ENCODE measurements around the gene TMEM191C. TPM values are rescaled to one million over a fixed set of nuclear protein-coding genes. Genes with fewer than 3 reads are reported as not detected.

TMEM191C gene
- total and polyA plus RNA-seq, 8 donors, result 0.20 to 1.8 (median 0.55) TPM; not detected in 1

DNA sequence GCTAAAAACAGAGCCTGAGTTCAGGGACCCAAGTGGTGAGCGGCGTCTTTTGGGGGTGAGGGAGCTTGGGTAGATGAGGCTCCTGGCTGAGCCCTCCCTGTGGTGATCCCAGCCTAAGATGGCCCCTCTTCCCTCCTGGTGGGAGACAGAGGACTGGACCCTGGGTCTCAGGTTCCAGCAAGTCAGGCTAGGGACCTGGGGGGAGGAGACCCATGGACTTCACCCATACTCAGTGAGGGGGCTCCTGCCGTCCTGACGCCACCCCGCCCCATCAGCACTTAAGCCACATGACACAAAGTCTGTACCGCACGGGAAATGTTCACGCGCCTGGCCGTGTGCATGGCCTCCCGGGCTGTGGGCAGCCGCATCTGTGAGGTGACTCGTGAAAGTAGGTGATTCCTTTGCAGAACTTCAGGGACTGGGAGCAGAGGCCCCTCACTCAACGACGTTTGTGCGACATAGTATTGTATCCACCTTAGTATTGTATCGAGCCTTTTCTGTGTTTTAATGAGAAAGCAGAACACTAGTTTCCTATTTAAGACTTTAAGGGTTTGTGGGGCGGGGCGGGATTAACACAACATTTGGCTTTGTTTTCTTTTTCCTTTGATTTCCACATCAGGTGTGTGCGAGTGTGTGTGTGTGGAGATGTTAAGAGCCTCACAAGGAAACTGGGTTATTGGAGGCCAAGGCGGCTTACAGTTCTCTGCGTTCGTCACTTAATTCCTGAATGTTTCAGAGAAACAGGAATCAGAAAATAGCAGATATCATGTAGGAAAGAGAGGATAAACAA lies 18.4 kb upstream of the TMEM191C start:
- H3K9me3 ChIP-seq, result no peaks in the 10 kb centered on the region
- intact Hi-C loops (cut with DNase I), result no loop called here
- peak in 5 of 6 donors; percentile 3 to 54 (median 11) for DNase-seq
- no peaks in the 10 kb centered on the region for H3K4me1 ChIP-seq
- WGBS, 2 donors, result 92 to 93% methylated on average over 23 of the region's 23 CpGs
- TF ChIP-seq, protein P1, sequence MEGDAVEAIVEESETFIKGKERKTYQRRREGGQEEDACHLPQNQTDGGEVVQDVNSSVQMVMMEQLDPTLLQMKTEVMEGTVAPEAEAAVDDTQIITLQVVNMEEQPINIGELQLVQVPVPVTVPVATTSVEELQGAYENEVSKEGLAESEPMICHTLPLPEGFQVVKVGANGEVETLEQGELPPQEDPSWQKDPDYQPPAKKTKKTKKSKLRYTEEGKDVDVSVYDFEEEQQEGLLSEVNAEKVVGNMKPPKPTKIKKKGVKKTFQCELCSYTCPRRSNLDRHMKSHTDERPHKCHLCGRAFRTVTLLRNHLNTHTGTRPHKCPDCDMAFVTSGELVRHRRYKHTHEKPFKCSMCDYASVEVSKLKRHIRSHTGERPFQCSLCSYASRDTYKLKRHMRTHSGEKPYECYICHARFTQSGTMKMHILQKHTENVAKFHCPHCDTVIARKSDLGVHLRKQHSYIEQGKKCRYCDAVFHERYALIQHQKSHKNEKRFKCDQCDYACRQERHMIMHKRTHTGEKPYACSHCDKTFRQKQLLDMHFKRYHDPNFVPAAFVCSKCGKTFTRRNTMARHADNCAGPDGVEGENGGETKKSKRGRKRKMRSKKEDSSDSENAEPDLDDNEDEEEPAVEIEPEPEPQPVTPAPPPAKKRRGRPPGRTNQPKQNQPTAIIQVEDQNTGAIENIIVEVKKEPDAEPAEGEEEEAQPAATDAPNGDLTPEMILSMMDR (IDR thresholded peaks at IDR 0.05), result no peak
- ATAC-seq, result no peak
- no peak for FAIRE-seq
- H3K36me3 ChIP-seq, result peaks cover 0 to 15% (median 11%) of the 10 kb centered on the region in 3 donors
- H3K4me3 ChIP-seq, result no peak overlapping the region
- no peak overlapping the region for H3K27ac ChIP-seq
- H3K27me3 ChIP-seq, result no peaks in the 10 kb centered on the region

DNA sequence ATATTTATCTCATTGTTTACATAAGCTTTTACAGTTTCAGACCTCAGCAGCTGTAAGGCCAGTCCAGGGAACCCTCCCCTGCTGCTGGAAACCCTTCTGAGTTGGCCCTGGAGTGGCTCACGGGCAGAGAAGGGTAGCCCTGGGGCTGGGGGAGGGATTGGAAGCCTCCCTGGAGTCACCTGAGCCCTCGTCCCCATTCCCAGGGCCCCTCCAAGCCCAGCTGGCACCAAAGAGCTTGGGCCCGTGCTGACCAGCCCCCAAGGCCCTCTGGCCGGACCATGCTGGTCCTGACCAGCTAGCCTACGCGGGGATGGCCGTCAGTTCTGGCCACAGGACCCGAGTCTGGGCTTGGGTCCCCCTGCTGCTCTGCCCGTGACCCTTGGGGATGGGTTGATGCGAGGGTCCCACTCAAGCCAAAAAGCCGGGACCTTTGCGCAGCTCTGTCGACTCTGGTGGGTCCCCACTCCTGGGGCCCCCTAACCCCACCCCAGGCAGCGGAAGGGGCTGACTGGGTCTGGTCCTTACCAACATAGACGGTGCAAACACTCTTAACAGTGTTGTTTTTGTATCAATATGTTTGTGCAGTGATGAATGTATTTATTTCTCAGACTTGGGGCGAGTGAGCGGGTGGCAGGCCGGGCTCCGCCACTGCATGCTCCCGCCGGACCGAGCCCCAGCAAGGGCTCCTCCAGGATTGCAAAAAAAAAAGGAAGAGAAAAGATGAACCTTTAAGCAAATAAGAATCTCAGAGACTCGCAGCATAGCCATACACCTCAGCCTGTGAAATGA lies 17.5 kb upstream of the TMEM191C start:
- peaks cover 0 to 15% (median 11%) of the 10 kb centered on the region in 3 donors for H3K36me3 ChIP-seq
- ATAC-seq, result no peak
- TF ChIP-seq, protein P1 (IDR thresholded peaks at IDR 0.05), result no peak
- H3K27ac ChIP-seq, result no peak overlapping the region
- DNase-seq, result peak in 5 of 6 donors; percentile 1 to 59 (median 11)
- H3K27me3 ChIP-seq, result no peaks in the 10 kb centered on the region
- FAIRE-seq, result no peak
- 92 to 96% methylated on average over 23 of the region's 23 CpGs for WGBS, 2 donors
- no peaks in the 10 kb centered on the region for H3K4me1 ChIP-seq
- H3K9me3 ChIP-seq, result no peaks in the 10 kb centered on the region
- intact Hi-C loops (cut with DNase I), result no loop called here
- no peak overlapping the region for H3K4me3 ChIP-seq

DNA sequence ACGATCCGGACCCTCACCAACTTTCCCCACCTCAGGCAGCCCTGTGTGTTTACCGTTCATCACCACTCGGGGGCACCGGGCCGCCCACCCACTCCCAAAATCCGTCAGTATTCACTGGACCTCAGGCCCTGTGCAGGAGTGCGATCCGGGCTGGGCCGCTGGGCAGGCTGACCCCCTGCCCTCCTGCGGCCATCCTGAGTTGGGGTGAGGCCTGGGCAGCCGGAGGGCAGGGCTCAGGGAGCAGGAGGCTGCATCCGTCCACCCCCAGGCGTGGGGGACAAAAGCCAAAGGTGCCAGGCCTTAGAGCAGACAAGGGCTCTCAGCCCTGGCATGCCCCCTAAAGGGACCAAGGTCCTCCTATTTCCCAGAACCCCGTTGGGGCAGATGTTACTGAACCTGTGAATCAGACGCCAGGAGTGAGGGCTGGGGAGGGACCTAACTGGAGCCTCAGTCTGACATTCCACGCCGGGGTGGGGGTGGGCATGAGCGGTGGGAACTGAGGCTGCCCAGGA lies 16.8 kb upstream of the TMEM191C start:
- DNase-seq (peak in 5 of 6 donors; percentile 2 to 54 (median 12)), ATAC-seq (no peak), FAIRE-seq (no peak)
- intact Hi-C loops (cut with DNase I), result no loop called here
- Histone ChIP-seq H3K4me1 (no peaks in the 10 kb centered on the region), H3K9me3 (no peaks in the 10 kb centered on the region), H3K27ac (no peak overlapping the region), H3K36me3 (peaks cover 0 to 10% (median 7%) of the 10 kb centered on the region in 3 donors), H3K27me3 (no peaks in the 10 kb centered on the region), H3K4me3 (no peak overlapping the region)
- 84% methylated on average over 18 to 19 of the region's 19 CpGs for WGBS, 2 donors
- TF ChIP-seq, protein P1 (IDR thresholded peaks at IDR 0.05), result no peak

DNA sequence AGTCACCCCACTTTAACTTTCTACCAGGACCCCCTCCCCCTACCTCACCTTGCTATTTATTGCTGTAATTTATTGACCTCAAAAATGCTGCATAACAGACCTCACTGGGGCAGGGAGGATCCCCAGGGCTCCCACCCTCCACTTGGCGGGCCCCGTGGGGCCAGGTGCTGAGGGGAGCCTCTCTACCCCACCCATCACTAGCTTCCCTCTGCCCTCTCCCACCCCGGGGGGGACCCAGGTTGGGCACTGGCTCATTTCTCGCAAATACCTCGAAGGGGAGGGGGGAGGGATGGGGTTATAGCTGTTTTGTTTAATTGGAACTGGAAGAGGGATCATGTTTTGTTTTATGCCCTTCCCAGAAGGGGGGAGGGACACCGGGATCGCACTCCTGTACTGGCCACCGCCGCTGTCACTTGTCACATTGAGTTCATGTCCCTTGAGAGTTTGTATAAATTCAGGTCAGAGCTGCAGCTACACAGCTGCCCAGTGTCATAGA lies 16.3 kb upstream of the TMEM191C start:
- no peak overlapping the region for H3K27ac ChIP-seq
- intact Hi-C loops (cut with DNase I), result no loop called here
- DNase-seq (peak in 3 of 6 donors; percentile 1 to 49 (median 28)), FAIRE-seq (no peak), ATAC-seq (no peak)
- no peaks in the 10 kb centered on the region for H3K27me3 ChIP-seq
- TF ChIP-seq, protein P1 (IDR thresholded peaks at IDR 0.05), result no peak
- peaks cover 0 to 7% (median 6%) of the 10 kb centered on the region in 3 donors for H3K36me3 ChIP-seq
- no peaks in the 10 kb centered on the region for H3K9me3 ChIP-seq
- WGBS, 2 donors, result 67 to 73% methylated on average over 9 of the region's 9 CpGs
- no peak overlapping the region for H3K4me3 ChIP-seq
- H3K4me1 ChIP-seq, result no peaks in the 10 kb centered on the region

Measured in pancreas (tissue), 10 donors.